ENCODE measurements around the gene FLRT1. TPM values are rescaled to one million over a fixed set of nuclear protein-coding genes. Genes with fewer than 3 reads are reported as not detected.

The FLRT1 gene
- total RNA-seq, 1 donor from 2014 or later, result 0.54 TPM

GRCh38 chr11:64037027-64037634, 1.4 kb downstream of the FLRT1 start:
- H3K36me3 Mint-ChIP-seq (ENCODE audit: unreplicated experiment), result no peaks in the 10 kb centered on the region
- TF ChIP-seq, protein P1, sequence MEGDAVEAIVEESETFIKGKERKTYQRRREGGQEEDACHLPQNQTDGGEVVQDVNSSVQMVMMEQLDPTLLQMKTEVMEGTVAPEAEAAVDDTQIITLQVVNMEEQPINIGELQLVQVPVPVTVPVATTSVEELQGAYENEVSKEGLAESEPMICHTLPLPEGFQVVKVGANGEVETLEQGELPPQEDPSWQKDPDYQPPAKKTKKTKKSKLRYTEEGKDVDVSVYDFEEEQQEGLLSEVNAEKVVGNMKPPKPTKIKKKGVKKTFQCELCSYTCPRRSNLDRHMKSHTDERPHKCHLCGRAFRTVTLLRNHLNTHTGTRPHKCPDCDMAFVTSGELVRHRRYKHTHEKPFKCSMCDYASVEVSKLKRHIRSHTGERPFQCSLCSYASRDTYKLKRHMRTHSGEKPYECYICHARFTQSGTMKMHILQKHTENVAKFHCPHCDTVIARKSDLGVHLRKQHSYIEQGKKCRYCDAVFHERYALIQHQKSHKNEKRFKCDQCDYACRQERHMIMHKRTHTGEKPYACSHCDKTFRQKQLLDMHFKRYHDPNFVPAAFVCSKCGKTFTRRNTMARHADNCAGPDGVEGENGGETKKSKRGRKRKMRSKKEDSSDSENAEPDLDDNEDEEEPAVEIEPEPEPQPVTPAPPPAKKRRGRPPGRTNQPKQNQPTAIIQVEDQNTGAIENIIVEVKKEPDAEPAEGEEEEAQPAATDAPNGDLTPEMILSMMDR (IDR thresholded peaks at IDR 0.05), result no peak
- no peak overlapping the region for H3K27ac Mint-ChIP-seq (ENCODE audit: unreplicated experiment)
- no peak for DNase-seq (ENCODE audit: extremely low spot score, unreplicated experiment)
- H3K4me3 Mint-ChIP-seq (ENCODE audit: unreplicated experiment), result no peak overlapping the region
- no peaks in the 10 kb centered on the region for H3K9me3 Mint-ChIP-seq (ENCODE audit: unreplicated experiment)
- peaks cover 14% of the 10 kb centered on the region for H3K27me3 Mint-ChIP-seq (ENCODE audit: unreplicated experiment)
- peaks cover 13% of the 10 kb centered on the region for H3K4me1 Mint-ChIP-seq (ENCODE audit: unreplicated experiment)

GRCh38 chr11:64038500-64038899, 2.8 kb downstream of the FLRT1 start:
- Mint-ChIP-seq H3K27me3 (ENCODE audit: unreplicated experiment) (peaks cover 11% of the 10 kb centered on the region), H3K9me3 (ENCODE audit: unreplicated experiment) (no peaks in the 10 kb centered on the region), H3K4me1 (ENCODE audit: unreplicated experiment) (peaks cover 8% of the 10 kb centered on the region), H3K4me3 (ENCODE audit: unreplicated experiment) (no peak overlapping the region), H3K36me3 (ENCODE audit: unreplicated experiment) (no peaks in the 10 kb centered on the region), H3K27ac (ENCODE audit: unreplicated experiment) (no peak overlapping the region)
- TF ChIP-seq, protein P1 (IDR thresholded peaks at IDR 0.05), result no peak
- no peak for DNase-seq (ENCODE audit: extremely low spot score, unreplicated experiment)

GRCh38 chr11:64039012-64039665, 3.4 kb downstream of the FLRT1 start:
- H3K27ac Mint-ChIP-seq (ENCODE audit: unreplicated experiment), result no peak overlapping the region
- no peak for DNase-seq (ENCODE audit: extremely low spot score, unreplicated experiment)
- H3K4me1 Mint-ChIP-seq (ENCODE audit: unreplicated experiment), result peaks cover 8% of the 10 kb centered on the region
- H3K36me3 Mint-ChIP-seq (ENCODE audit: unreplicated experiment), result no peaks in the 10 kb centered on the region
- TF ChIP-seq, protein P1 (IDR thresholded peaks at IDR 0.05), result no peak
- peaks cover 9% of the 10 kb centered on the region for H3K27me3 Mint-ChIP-seq (ENCODE audit: unreplicated experiment)
- H3K9me3 Mint-ChIP-seq (ENCODE audit: unreplicated experiment), result no peaks in the 10 kb centered on the region
- H3K4me3 Mint-ChIP-seq (ENCODE audit: unreplicated experiment), result no peak overlapping the region

DNA sequence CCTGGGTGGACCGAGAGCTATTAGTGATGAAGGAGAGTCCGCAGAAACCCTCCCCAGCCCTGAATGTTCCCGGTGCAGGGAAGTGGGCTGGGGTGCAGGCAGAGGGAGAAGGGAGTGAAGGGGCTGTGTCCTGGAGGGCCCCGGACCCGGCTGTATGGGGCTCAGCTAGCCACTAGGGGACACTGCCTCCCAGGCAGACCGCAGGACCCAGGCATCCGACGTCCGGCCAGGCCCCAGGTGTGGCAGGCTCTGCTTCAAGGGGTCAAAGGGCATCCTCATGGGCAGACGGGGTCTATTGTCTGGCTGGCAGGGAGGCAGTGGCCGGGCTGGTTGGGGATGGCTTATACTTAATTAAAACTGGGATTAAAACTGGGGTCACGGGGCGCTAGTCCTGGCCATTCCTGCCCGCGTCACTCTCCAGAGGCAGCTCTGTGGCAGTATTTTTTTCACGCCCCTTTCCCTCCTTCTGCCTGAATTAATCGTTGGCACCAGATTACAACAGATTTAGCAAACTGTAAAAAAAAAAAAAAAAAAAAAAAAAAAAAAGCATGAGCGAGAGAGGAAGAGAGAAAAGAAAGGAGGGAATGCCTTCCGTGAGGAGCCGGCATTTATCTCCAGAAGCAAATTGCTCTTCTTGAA, 5.1 kb downstream of the FLRT1 start:
- DNase-seq (ENCODE audit: extremely low spot score, unreplicated experiment), result no peak
- no peak overlapping the region for H3K27ac Mint-ChIP-seq (ENCODE audit: unreplicated experiment)
- H3K27me3 Mint-ChIP-seq (ENCODE audit: unreplicated experiment), result no peaks in the 10 kb centered on the region
- no peaks in the 10 kb centered on the region for H3K36me3 Mint-ChIP-seq (ENCODE audit: unreplicated experiment)
- no peak overlapping the region for H3K4me3 Mint-ChIP-seq (ENCODE audit: unreplicated experiment)
- TF ChIP-seq, protein P1 (IDR thresholded peaks at IDR 0.05), result peak; percentile 46
- H3K4me1 Mint-ChIP-seq (ENCODE audit: unreplicated experiment), result no peaks in the 10 kb centered on the region
- H3K9me3 Mint-ChIP-seq (ENCODE audit: unreplicated experiment), result no peaks in the 10 kb centered on the region

- H3K27me3 Mint-ChIP-seq (ENCODE audit: unreplicated experiment), result no peaks in the 10 kb centered on the region
- H3K4me1 Mint-ChIP-seq (ENCODE audit: unreplicated experiment), result no peaks in the 10 kb centered on the region
- no peaks in the 10 kb centered on the region for H3K9me3 Mint-ChIP-seq (ENCODE audit: unreplicated experiment)
- no peaks in the 10 kb centered on the region for H3K36me3 Mint-ChIP-seq (ENCODE audit: unreplicated experiment)
- H3K4me3 Mint-ChIP-seq (ENCODE audit: unreplicated experiment), result no peak overlapping the region
- TF ChIP-seq, protein P1 (IDR thresholded peaks at IDR 0.05), result no peak
- H3K27ac Mint-ChIP-seq (ENCODE audit: unreplicated experiment), result no peak overlapping the region
- no peak for DNase-seq (ENCODE audit: extremely low spot score, unreplicated experiment)
Measured at GRCh38 chr11:64041846-64042245, 6.1 kb downstream of the FLRT1 start.

Measured in osteocyte (in vitro differentiated cells).